Measurements from ENCODE around the gene CNPY2. TPM values are rescaled to one million over a fixed set of nuclear protein-coding genes. Genes with fewer than 3 reads are reported as not detected.
"Not testable (repeated sequence)": the region's sequence is repeated elsewhere in the genome, so short reads cannot be mapped to it uniquely, and the experiment has no call there.

Gene CNPY2
- 75.2 and 80.9 TPM in 2 replicates for total RNA-seq (2014; rRNA removed; shearing (Covaris generic))

- Histone ChIP-seq H3K27ac (peak within 1 kb of the TSS; percentile 72), H3K36me3 (peaks cover 32% of the 10 kb centered on the region), H3K27me3 (no peaks in the 10 kb centered on the region), H3K4me1 (peaks cover 6% of the 10 kb centered on the region), H3K9me3 (replicated peaks) (no peaks in the 10 kb centered on the region), H3K4me3 (peak within 1 kb of the TSS; percentile 89)
- DNase-seq: peak; percentile 97 to 98
These were observed at the start of gene CNPY2 for GRCh38 chr12:56315622-56316473. Gene CNPY2 (minus strand): TSS chr12:56315988. CDS start chr12:56315217, 771 bp downstream.

GRCh38 chr12:56362130-56363059, 46.6 kb upstream of the CNPY2 start, which contains the start of gene APOF:
Gene APOF (minus strand): TSS chr12:56362857. CDS start chr12:56362745, 112 bp downstream.
- H3K27ac ChIP-seq: no peak within 1 kb of the TSS
- no peaks in the 10 kb centered on the region for H3K27me3 ChIP-seq
- peaks cover 5% of the 10 kb centered on the region; the same call in 1 of the 2 replicates for H3K4me1 ChIP-seq
- DNase-seq: no peak
- H3K36me3 ChIP-seq: no peaks in the 10 kb centered on the region
- H3K9me3 ChIP-seq (replicated peaks): no peaks in the 10 kb centered on the region
- no peak within 1 kb of the TSS for H3K4me3 ChIP-seq

- H3K36me3 ChIP-seq: no peaks in the 10 kb centered on the region
- H3K4me3 ChIP-seq: no peak overlapping the region
- no peak overlapping the region for H3K27ac ChIP-seq
- no peaks in the 10 kb centered on the region for H3K9me3 ChIP-seq (replicated peaks)
- peaks cover 5% of the 10 kb centered on the region; the same call in 1 of the 2 replicates for H3K4me1 ChIP-seq
- DNase-seq: no peak
- H3K27me3 ChIP-seq: no peaks in the 10 kb centered on the region
These were observed 45.8 kb upstream of the CNPY2 start for GRCh38 chr12:56361487-56362129.

- no peaks in the 10 kb centered on the region; the same call in 1 of the 2 replicates for H3K36me3 ChIP-seq
- peak within 1 kb of the TSS; percentile 24; the same call in 1 of the 2 replicates for H3K27ac ChIP-seq
- H3K4me3 ChIP-seq: peak within 1 kb of the TSS; percentile 67
- DNase-seq: peak; percentile 99
- no peaks in the 10 kb centered on the region for H3K9me3 ChIP-seq (replicated peaks)
- no peaks in the 10 kb centered on the region for H3K27me3 ChIP-seq
- H3K4me1 ChIP-seq: peaks cover 5% of the 10 kb centered on the region; the same call in 1 of the 2 replicates
These were observed 44.3 kb upstream of the CNPY2 start, which contains the start of gene STAT2 for GRCh38 chr12:56359851-56360767. Gene STAT2 (minus strand): TSS chr12:56360107. CDS start chr12:56356571, 3,536 bp downstream.

GRCh38 chr12:56358836-56359532, 43.2 kb upstream of the CNPY2 start:
- no peaks in the 10 kb centered on the region for H3K9me3 ChIP-seq (replicated peaks)
- peak; percentile 21 to 42 for DNase-seq
- no peaks in the 10 kb centered on the region for H3K27me3 ChIP-seq
- H3K4me1 ChIP-seq: peaks cover 5% of the 10 kb centered on the region; the same call in 1 of the 2 replicates
- no peaks in the 10 kb centered on the region; the same call in 1 of the 2 replicates for H3K36me3 ChIP-seq
- no peak overlapping the region; the same call in 1 of the 2 replicates for H3K27ac ChIP-seq
- H3K4me3 ChIP-seq: peak overlapping the region; percentile 67

- no peak overlapping the region for H3K27ac ChIP-seq
- DNase-seq: no peak
- H3K4me1 ChIP-seq: no peaks in the 10 kb centered on the region
- H3K9me3 ChIP-seq (replicated peaks): no peaks in the 10 kb centered on the region
- no peak overlapping the region for H3K4me3 ChIP-seq
- H3K27me3 ChIP-seq: no peaks in the 10 kb centered on the region
- peaks cover 11% of the 10 kb centered on the region for H3K36me3 ChIP-seq
These were observed 35.5 kb upstream of the CNPY2 start for GRCh38 chr12:56351325-56351724.

GRCh38 chr12:56350662-56351061, 34.9 kb upstream of the CNPY2 start:
- Histone ChIP-seq H3K27ac (no peak overlapping the region), H3K36me3 (peaks cover 13% of the 10 kb centered on the region), H3K9me3 (replicated peaks) (no peaks in the 10 kb centered on the region), H3K4me3 (no peak overlapping the region), H3K27me3 (no peaks in the 10 kb centered on the region), H3K4me1 (no peaks in the 10 kb centered on the region)
- DNase-seq: no peak

GRCh38 chr12:56348776-56349175, 33.0 kb upstream of the CNPY2 start:
- no peak overlapping the region for H3K4me3 ChIP-seq
- H3K27ac ChIP-seq: no peak overlapping the region
- no peaks in the 10 kb centered on the region for H3K4me1 ChIP-seq
- H3K36me3 ChIP-seq: peaks cover 15% of the 10 kb centered on the region
- H3K27me3 ChIP-seq: no peaks in the 10 kb centered on the region
- DNase-seq: no peak
- no peaks in the 10 kb centered on the region for H3K9me3 ChIP-seq (replicated peaks)

GRCh38 chr12:56347255-56347654, 31.5 kb upstream of the CNPY2 start:
- H3K36me3 ChIP-seq: peaks cover 17% of the 10 kb centered on the region
- DNase-seq; H3K4me3 ChIP-seq; H3K27me3 ChIP-seq; H3K4me1 ChIP-seq; H3K27ac ChIP-seq; H3K9me3 ChIP-seq (replicated peaks): not testable (repeated sequence)

GRCh38 chr12:56346675-56347074, 30.9 kb upstream of the CNPY2 start:
- no peaks in the 10 kb centered on the region for H3K4me1 ChIP-seq
- H3K27me3 ChIP-seq: no peaks in the 10 kb centered on the region
- no peak overlapping the region for H3K27ac ChIP-seq
- no peak for DNase-seq
- no peaks in the 10 kb centered on the region for H3K9me3 ChIP-seq (replicated peaks)
- H3K4me3 ChIP-seq: no peak overlapping the region
- peaks cover 17% of the 10 kb centered on the region for H3K36me3 ChIP-seq

GRCh38 chr12:56342290-56342689, 26.5 kb upstream of the CNPY2 start:
- H3K4me3 ChIP-seq; H3K36me3 ChIP-seq; H3K4me1 ChIP-seq; H3K27ac ChIP-seq; H3K9me3 ChIP-seq (replicated peaks); H3K27me3 ChIP-seq; DNase-seq: not testable (repeated sequence)

GRCh38 chr12:56341616-56342015, 25.8 kb upstream of the CNPY2 start:
- no peak for DNase-seq
- Histone ChIP-seq H3K36me3 (peaks cover 7% of the 10 kb centered on the region), H3K27me3 (no peaks in the 10 kb centered on the region), H3K9me3 (replicated peaks) (no peaks in the 10 kb centered on the region), H3K4me1 (no peaks in the 10 kb centered on the region), H3K27ac (no peak overlapping the region), H3K4me3 (no peak overlapping the region)

GRCh38 chr12:56339158-56339422, 23.3 kb upstream of the CNPY2 start:
- Histone ChIP-seq H3K4me1 (peaks cover 4% of the 10 kb centered on the region; the same call in 1 of the 2 replicates), H3K27me3 (no peaks in the 10 kb centered on the region), H3K9me3 (replicated peaks) (no peaks in the 10 kb centered on the region), H3K4me3 (no peak overlapping the region), H3K36me3 (peaks cover 4% of the 10 kb centered on the region; the same call in 1 of the 2 replicates), H3K27ac (no peak overlapping the region)
- DNase-seq: no peak

Measured in SJCRH30 (cell line).